ENCODE measurements around the gene SETD1B.

GRCh38 chr12:121774968-121775474 lies 28.8 kb upstream of the SETD1B start:
- TF ChIP-seq, protein P1, sequence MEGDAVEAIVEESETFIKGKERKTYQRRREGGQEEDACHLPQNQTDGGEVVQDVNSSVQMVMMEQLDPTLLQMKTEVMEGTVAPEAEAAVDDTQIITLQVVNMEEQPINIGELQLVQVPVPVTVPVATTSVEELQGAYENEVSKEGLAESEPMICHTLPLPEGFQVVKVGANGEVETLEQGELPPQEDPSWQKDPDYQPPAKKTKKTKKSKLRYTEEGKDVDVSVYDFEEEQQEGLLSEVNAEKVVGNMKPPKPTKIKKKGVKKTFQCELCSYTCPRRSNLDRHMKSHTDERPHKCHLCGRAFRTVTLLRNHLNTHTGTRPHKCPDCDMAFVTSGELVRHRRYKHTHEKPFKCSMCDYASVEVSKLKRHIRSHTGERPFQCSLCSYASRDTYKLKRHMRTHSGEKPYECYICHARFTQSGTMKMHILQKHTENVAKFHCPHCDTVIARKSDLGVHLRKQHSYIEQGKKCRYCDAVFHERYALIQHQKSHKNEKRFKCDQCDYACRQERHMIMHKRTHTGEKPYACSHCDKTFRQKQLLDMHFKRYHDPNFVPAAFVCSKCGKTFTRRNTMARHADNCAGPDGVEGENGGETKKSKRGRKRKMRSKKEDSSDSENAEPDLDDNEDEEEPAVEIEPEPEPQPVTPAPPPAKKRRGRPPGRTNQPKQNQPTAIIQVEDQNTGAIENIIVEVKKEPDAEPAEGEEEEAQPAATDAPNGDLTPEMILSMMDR (IDR thresholded peaks at IDR 0.05), result no peak
- TF ChIP-seq POLR2A (IDR thresholded peaks at IDR 0.05), result no peak
